ENCODE results near the gene SCN8A.

Gene SCN8A

DNA sequence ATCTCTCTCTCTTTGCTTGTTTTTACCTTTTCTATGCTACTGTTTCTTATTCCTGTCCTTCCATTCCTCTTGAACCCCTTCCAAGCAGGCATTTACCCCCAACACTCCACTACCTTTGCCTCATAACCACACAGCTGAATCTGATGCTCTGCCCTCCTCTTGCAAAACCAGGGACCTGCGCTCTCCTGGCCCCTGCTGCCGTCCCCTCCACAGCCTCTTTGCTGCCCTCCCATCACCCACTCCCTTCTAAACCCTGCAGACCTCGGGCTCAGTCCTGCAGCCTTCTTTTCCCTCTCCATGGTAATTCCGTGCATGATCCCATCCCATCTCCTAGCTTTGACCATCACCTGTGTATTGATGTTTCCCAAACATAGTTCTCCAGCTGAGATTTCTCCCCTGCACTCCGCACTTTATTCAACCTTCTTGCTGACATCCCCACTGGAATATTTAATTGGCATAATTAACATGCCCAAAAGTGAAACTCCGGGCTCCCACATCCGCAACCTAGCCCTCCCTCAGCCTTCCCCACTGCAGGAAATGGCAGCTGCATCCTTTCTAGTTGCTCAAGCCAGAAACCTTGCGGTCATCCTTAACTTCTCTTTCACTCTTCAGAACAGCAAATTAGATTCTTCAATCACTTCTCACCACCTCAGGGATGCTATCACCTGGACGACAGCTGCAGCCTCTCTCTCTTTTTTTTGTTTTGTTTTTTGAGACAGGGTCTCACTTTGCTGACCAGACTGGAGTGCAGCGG lies 241.5 kb downstream of the SCN8A start:
- TF ChIP-seq POLR2AphosphoS5 (IDR thresholded peaks at IDR 0.05; ENCODE audit: low read depth, low read length): no peak
- no peak for TF ChIP-seq TAF1 (IDR thresholded peaks at IDR 0.05; ENCODE audit: borderline replicate concordance, low read depth, low read length)
- TF ChIP-seq POLR2A (IDR thresholded peaks at IDR 0.05; ENCODE audit: low read depth, low read length): no peak
- no peak for DNase-seq (ENCODE audit: insufficient read length)

DNA sequence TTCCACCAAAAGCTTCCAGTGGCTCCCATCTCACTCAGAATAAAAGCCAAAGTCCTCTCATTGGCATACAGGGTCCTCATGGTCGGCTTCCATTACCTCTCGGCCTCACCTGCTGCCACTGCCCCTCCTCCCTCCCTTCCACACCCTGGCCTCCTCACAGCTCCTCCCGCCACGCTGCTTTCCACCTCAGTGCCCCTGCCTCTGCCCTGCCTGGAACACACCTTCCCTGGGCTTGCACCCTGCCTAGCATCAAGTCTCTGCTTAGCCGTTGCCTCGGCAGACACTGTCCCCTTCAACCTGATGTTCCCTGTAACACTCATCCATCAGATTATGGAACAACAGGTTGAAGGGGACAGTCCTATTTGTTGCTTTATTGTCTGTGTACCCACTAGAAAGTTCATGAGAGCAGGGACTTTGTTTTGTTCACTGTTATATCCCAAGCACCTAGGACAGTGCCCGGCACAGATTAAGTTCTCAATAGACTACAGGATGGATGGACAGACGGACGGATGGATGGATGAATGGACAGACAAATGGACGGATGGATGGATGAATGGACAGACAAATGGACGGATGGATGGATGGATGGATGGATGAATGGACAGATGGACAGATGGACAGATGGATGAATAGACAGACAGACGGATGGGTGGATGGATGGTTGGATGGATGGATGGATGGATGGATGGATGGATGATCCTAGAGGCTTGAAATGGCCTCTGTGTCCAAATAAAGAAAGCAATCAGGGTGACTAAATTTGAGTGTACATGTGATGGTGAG lies 242.6 kb downstream of the SCN8A start:
- no peak for TF ChIP-seq TAF1 (IDR thresholded peaks at IDR 0.05; ENCODE audit: borderline replicate concordance, low read depth, low read length)
- no peak for TF ChIP-seq POLR2AphosphoS5 (IDR thresholded peaks at IDR 0.05; ENCODE audit: low read depth, low read length)
- TF ChIP-seq POLR2A (IDR thresholded peaks at IDR 0.05; ENCODE audit: low read depth, low read length): no peak
- DNase-seq (ENCODE audit: insufficient read length): no peak
- FAIRE-seq: no peak

More for the DNA sequence above, 241.5 kb downstream of the SCN8A start:
- FAIRE-seq: no peak

DNA sequence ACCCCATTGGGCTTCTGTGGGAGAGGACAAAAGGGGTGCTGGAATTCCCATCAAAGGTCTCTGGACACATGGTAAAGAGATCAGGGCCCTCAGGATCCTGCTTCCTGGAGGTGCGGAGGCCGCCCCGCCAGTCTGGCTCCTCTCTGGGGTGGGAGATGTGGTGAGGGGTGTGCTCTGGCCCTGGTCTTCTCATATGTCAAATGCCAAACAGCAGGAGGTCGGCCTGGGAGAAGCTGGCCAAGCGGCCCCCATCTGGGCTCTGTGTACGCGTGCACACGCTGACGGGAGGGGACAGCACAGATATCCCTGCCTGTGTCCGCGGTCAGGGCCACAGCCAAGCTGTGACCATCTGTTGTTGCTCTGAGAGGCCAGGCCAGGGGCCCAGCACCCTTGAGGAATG lies 243.4 kb downstream of the SCN8A start:
- no peak for FAIRE-seq
- TF ChIP-seq POLR2AphosphoS5 (IDR thresholded peaks at IDR 0.05; ENCODE audit: low read depth, low read length): no peak
- no peak for TF ChIP-seq TAF1 (IDR thresholded peaks at IDR 0.05; ENCODE audit: borderline replicate concordance, low read depth, low read length)
- no peak for TF ChIP-seq POLR2A (IDR thresholded peaks at IDR 0.05; ENCODE audit: low read depth, low read length)
- no peak for DNase-seq (ENCODE audit: insufficient read length)

DNA sequence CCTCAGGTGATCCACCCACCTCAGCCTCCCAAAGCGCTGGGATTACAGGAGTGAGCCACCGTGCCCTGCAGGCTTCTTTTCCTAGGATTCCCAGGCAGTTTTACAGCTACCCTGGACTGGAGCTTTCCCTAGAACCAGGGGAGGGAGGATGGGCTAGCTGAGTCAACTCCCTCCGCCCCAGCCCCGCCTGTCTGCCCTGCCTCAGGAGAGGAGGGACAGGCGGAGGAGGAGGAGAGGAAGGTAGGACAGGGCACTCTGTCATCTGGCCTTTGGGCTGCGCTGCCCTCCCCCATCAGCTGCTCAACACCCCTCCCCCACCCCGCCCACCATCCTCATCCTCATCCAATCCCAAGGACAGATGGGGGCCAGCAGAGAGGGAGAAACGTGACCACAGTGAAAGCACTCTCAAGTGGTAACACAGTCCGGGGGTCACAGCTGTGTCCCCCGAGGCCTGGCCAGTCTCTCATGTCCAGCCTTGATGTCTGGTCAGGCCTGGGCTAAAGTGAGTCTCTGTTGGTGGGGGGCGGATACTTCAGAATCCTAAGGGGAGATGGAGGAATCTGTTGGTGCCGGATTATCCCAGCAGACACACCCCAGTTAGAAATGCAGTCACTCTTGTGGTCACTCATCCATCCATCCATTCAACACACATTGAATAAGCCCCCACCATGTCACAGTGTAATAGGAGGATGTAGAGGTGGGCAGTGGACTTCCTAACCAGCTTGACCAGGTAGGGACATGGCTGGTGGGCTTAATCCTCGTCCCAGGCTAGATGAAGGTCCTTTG lies 245.2 kb downstream of the SCN8A start:
- TF ChIP-seq POLR2A (IDR thresholded peaks at IDR 0.05; ENCODE audit: low read depth, low read length): no peak
- TF ChIP-seq POLR2AphosphoS5 (IDR thresholded peaks at IDR 0.05; ENCODE audit: low read depth, low read length): no peak
- no peak for TF ChIP-seq TAF1 (IDR thresholded peaks at IDR 0.05; ENCODE audit: borderline replicate concordance, low read depth, low read length)
- DNase-seq (ENCODE audit: insufficient read length): no peak
- no peak for FAIRE-seq

DNA sequence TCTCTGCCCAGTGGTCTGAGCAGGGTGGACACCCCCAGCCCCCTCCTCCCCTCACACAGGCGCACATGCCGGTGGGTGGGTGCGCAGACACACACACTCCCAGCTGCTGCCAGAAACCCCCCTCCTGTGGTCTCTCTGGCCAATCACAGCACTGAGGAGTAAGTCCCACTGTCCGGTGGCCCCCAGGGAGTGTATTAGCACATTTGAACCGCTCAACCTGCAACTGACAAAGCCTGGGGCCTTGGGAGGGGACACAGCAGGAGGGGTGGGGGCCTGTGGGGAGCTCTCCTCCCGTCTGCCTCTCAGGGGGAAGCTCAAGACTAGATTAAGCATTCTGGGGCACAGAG lies 245.8 kb downstream of the SCN8A start:
- no peak for FAIRE-seq
- DNase-seq (ENCODE audit: insufficient read length): no peak
- TF ChIP-seq POLR2A (IDR thresholded peaks at IDR 0.05; ENCODE audit: low read depth, low read length) (no peak), TAF1 (IDR thresholded peaks at IDR 0.05; ENCODE audit: borderline replicate concordance, low read depth, low read length) (no peak), POLR2AphosphoS5 (IDR thresholded peaks at IDR 0.05; ENCODE audit: low read depth, low read length) (no peak)

DNA sequence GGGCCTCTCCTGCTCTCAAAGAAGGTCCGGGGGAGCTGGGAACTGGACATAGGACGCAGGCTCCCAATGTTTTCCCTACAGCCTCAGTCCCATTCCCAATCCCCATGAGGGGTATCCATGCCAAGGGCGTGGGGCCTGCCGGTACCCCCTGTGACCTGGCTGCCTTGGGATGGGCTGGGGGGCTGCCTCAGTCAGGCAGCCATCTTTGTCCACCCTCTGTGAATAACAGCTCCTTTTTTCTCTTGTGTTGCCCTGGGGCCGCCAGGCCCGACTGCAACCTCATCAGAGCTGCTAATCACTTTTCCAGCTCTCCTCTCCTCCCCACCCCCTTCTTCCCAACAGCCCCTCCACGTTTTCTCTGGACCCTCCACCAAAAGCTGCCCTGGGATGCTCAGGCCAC lies 246.3 kb downstream of the SCN8A start:
- DNase-seq (ENCODE audit: insufficient read length): no peak
- TF ChIP-seq POLR2AphosphoS5 (IDR thresholded peaks at IDR 0.05; ENCODE audit: low read depth, low read length) (no peak), TAF1 (IDR thresholded peaks at IDR 0.05; ENCODE audit: borderline replicate concordance, low read depth, low read length) (no peak), POLR2A (IDR thresholded peaks at IDR 0.05; ENCODE audit: low read depth, low read length) (no peak)
- FAIRE-seq: no peak

DNA sequence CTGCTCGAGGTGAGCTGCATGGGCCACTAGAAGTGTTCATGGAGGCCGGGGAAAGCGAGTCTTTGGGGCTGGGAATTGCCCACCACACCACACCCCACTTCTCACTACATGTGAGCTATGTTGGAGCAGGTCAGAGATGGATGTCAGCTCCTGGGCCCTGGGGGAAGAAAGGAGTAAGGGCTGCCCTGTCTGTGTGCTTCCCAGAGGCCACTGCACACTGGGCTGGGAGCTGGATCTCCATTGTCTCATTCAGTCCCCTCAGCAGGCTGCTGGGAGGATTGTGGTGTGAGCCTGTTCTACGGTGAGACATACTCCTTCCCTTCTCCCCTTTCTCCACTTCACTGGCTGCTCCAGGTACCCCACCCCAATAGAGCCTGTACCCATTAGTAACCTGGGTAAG lies 247.0 kb downstream of the SCN8A start:
- DNase-seq (ENCODE audit: insufficient read length): no peak
- FAIRE-seq: no peak
- TF ChIP-seq POLR2AphosphoS5 (IDR thresholded peaks at IDR 0.05; ENCODE audit: low read depth, low read length) (no peak), TAF1 (IDR thresholded peaks at IDR 0.05; ENCODE audit: borderline replicate concordance, low read depth, low read length) (no peak), POLR2A (IDR thresholded peaks at IDR 0.05; ENCODE audit: low read depth, low read length) (no peak)

DNA sequence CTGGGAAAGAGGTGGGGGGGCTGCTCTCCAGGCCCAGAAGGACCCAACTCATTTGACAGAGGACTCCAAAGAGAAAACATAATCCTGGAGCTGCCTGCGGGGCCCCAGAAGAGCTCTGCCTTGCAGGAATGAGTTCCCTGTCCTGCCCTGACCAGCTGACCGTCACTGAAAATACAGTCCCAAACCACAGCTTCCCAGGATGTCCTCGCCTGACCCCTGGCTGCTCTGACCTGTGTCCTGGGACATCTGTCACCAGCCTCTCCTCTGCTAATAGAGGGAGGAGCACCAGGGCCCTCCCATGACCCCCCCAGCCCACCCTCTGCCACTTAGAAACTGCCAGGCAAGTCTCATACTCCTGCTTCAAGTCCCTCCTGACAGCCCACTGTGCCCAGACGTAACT lies 247.7 kb downstream of the SCN8A start:
- TF ChIP-seq POLR2A (IDR thresholded peaks at IDR 0.05; ENCODE audit: low read depth, low read length): no peak
- DNase-seq (ENCODE audit: insufficient read length) (no peak), FAIRE-seq (no peak)

DNA sequence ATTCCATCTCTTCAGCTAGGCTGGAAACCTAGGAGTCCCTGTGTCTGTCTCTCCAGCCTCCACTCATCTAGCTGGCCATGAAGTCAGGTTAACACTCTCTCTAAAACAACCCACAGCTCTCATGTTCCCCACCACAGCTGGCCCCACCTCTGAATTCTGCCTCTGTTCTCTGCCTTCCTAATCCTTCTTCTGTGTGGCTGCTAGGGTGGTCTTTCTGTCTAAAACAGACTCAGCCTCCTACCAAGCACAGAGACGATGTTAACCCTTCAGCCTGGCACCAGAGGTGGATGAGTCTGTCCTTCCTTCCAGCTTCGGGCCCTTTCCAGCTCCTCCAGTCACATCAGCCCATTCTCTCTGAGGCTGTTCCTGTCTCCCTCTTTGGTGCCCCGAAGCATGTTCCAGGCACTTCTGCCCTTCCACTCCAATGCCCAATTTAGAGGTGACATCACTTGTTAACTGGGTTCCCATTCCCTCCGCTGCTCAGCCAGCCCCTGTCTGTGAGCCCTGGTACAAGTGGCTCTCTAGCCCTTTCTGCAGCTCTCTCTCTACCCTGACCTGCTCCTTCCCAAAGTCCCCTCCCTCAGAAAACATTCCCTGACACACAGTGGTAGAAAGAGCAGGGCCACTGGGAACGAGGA lies 248.4 kb downstream of the SCN8A start:
- DNase-seq (ENCODE audit: insufficient read length) (no peak), FAIRE-seq (no peak)
- TF ChIP-seq POLR2A (IDR thresholded peaks at IDR 0.05; ENCODE audit: low read depth, low read length): no peak
- TF ChIP-seq POLR2AphosphoS5 (IDR thresholded peaks at IDR 0.05; ENCODE audit: low read depth, low read length): no peak
- no peak for TF ChIP-seq TAF1 (IDR thresholded peaks at IDR 0.05; ENCODE audit: borderline replicate concordance, low read depth, low read length)

DNA sequence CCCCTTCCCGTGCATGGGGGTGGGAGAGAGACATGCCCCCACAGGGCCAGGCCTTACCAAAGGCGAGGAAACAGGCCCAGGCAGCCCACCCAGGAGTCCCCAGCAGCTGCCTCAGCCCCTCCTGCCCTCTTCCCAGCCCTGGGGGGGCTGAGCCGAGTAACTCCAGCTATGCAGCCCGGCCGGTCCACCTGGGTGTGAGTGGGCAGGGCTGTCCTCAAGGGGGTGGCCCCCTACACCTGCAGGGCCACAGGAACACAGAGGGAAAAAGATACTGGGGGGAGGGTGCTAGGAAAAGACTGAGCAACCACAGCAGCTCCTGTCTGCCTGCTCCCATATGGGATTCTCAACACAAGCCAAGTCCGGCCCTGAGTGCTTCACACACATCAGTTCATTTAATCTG lies 249.9 kb downstream of the SCN8A start:
- TF ChIP-seq TAF1 (IDR thresholded peaks at IDR 0.05; ENCODE audit: borderline replicate concordance, low read depth, low read length): no peak
- no peak for TF ChIP-seq POLR2A (IDR thresholded peaks at IDR 0.05; ENCODE audit: low read depth, low read length)
- no peak for TF ChIP-seq POLR2AphosphoS5 (IDR thresholded peaks at IDR 0.05; ENCODE audit: low read depth, low read length)
- FAIRE-seq (no peak), DNase-seq (ENCODE audit: insufficient read length) (no peak)

DNA sequence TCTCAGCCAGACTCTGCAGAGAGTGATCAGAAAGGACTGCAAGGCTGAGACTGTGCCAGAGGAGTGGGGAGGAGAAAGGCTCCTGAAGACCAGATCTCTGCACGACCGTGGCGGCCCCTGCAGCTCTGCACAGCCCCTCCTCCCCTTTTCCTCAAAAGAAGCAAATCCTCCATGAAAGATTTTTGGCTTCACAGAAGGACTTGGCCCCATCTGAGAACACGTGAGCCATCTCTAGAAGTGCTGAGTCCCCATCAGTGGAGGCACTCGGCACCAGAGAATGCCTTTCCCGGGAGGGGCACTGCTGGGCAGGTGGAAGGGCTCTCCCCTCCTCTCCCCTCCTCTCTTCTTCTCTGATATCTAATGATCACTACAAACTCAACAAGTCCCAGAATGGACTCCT lies 250.7 kb downstream of the SCN8A start:
- TF ChIP-seq POLR2A (IDR thresholded peaks at IDR 0.05; ENCODE audit: low read depth, low read length) (no peak), POLR2AphosphoS5 (IDR thresholded peaks at IDR 0.05; ENCODE audit: low read depth, low read length) (no peak), TAF1 (IDR thresholded peaks at IDR 0.05; ENCODE audit: borderline replicate concordance, low read depth, low read length) (no peak)
- no peak for FAIRE-seq
- no peak for DNase-seq (ENCODE audit: insufficient read length)
